Suprapubic skin (tissue), 4 donors: ENCODE measurements around the gene NT5M. TPM values are rescaled to one million over a fixed set of nuclear protein-coding genes. Genes with fewer than 3 reads are reported as not detected.
"Not testable (repeated sequence)": the region's sequence is repeated elsewhere in the genome, so short reads cannot be mapped to it uniquely, and the experiment has no call there.

Experiments used
- DNase-seq, 2 donors: peaks; one replicate each; pipeline ENCODE4 v3.0.0-alpha.2; 2019; ENCODE audit warnings: low spot score in 2 of 2
- H3K27ac ChIP-seq: fragments of 200-600 bp; sonication (generic); one replicate; pipeline ENCODE4 v1.5.1; 2019
- H3K27me3 ChIP-seq: fragments of 200-600 bp; sonication (generic); one replicate; pipeline ENCODE4 v1.5.1; 2019
- H3K36me3 ChIP-seq: fragments of 200-600 bp; sonication (generic); one replicate; pipeline ENCODE4 v1.5.1; 2019
- H3K4me1 ChIP-seq: fragments of 200-600 bp; sonication (generic); one replicate; pipeline ENCODE4 v1.5.1; 2019
- H3K4me3 ChIP-seq: fragments of 200-600 bp; sonication (generic); one replicate; pipeline ENCODE4 v1.5.1; 2019; ENCODE audit warnings: mild to moderate bottlenecking
- H3K9me3 ChIP-seq: fragments of 200-600 bp; sonication (generic); one replicate; pipeline ENCODE4 v1.5.1; 2019
- EP300 ChIP-seq: sonication (generic); formaldehyde crosslinking; IDR thresholded peaks from one replicate; pipeline ENCODE4 v1.6.1; 2017; ENCODE audit warnings: antibody characterized with exemption
- POLR2A ChIP-seq, 2 donors: fragments of 450-650 bp; IDR thresholded peaks; one replicate each; pipeline ENCODE4 v1.6.1; 2017; ENCODE audit warnings: antibody characterized with exemption in 2 of 2, mild to moderate bottlenecking in 2 of 2, moderate library complexity in 2 of 2
- POLR2AphosphoS5 ChIP-seq, 3 donors: sonication (generic); formaldehyde crosslinking; IDR thresholded peaks; one replicate each; pipeline ENCODE4 v1.6.1; 2017; ENCODE audit warnings: antibody characterized with exemption in 3 of 3
- WGBS: methylation state at CpG from one replicate; pipeline ENCODE4 v1.1.5; 2018; 5-methylcytosine and 5-hydroxymethylcytosine counted together
- total RNA-seq, 4 donors: library from RNA; depleted of rRNA; stranded (reverse); fragments of >200 nt; gene quantifications; one replicate each; pipeline ENCODE4 v1.1.0, GENCODE V29; 2016
- TF ChIP-seq, protein P1 (sequence below), 2 donors: fragments of 200-600 bp in 1 of 2; fragments of 450-650 bp in 1 of 2; sonication (generic) in 1 of 2; IDR thresholded peaks; one replicate each; pipeline ENCODE4 v1.5.1; 2016 to 2019; ENCODE audit warnings: antibody characterized with exemption in 2 of 2, mild to moderate bottlenecking in 1 of 2, moderate library complexity in 1 of 2

Gene NT5M
- total RNA-seq, 4 donors from 2014 or later, result 1.2 to 4.6 (median 1.9) TPM

DNA sequence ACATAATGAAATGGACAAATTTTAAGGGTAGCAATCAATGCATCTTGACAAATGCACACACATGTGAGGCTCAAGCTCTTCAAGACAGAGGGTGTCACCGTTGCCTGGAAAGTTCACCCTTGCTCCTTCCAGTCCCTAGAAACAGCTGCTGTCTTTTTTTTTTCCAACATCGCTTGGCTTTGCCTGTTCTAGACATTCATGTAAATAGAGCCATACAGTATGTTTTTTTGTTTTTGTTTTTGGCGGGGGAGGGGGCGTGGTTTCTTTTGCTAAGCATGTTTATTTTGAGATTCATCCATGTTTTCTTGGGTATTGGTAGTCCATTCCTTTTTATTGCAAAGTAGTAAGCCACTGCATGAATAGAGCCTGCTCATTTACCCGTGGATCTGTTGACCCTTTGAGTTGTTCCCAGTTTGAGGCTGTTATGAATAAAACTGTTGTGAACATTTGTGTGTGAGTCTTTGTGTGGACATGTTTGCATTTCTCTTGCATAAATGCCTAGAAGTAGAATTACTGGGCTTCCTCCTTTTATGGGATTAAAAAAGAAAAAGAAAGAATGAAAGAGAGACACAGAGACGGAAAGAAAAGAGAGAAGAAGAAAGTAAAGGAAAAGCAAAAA lies 78.4 kb downstream of the NT5M start:
- TF ChIP-seq POLR2A (IDR thresholded peaks at IDR 0.05), result no peak
- no peaks in the 10 kb centered on the region for H3K27me3 ChIP-seq
- WGBS, result 56% methylated on average over 6 of the region's 6 CpGs

DNA sequence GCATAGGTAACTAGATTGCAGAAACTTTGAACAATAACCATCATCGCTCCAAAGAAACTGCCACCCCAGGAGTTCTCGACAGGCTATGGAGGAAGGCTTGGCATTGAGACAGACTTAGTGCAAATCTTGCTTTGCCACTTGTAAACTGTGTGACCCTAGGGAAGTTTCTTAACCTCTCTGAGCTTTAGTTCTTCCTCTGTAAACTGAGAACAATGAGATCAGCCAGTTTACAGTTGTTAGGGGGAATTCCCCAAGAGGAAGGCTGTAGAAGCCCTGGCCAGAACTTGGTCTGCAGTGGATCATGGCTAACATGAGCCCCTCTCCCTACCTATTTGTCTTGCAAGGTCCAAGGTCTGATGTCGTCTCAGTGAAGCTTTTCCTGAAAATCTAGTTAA lies 78.9 kb downstream of the NT5M start:
- DNase-seq, result no peak
- H3K36me3 ChIP-seq, result no peaks in the 10 kb centered on the region
- 75% methylated on average over 3 of the region's 3 CpGs for WGBS
- H3K4me3 ChIP-seq, result no peak overlapping the region
- TF ChIP-seq, protein P1, sequence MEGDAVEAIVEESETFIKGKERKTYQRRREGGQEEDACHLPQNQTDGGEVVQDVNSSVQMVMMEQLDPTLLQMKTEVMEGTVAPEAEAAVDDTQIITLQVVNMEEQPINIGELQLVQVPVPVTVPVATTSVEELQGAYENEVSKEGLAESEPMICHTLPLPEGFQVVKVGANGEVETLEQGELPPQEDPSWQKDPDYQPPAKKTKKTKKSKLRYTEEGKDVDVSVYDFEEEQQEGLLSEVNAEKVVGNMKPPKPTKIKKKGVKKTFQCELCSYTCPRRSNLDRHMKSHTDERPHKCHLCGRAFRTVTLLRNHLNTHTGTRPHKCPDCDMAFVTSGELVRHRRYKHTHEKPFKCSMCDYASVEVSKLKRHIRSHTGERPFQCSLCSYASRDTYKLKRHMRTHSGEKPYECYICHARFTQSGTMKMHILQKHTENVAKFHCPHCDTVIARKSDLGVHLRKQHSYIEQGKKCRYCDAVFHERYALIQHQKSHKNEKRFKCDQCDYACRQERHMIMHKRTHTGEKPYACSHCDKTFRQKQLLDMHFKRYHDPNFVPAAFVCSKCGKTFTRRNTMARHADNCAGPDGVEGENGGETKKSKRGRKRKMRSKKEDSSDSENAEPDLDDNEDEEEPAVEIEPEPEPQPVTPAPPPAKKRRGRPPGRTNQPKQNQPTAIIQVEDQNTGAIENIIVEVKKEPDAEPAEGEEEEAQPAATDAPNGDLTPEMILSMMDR (IDR thresholded peaks at IDR 0.05), result no peak
- TF ChIP-seq POLR2A (IDR thresholded peaks at IDR 0.05), result no peak
- TF ChIP-seq EP300, result no peak
- TF ChIP-seq POLR2AphosphoS5 (IDR thresholded peaks at IDR 0.05), result no peak
- H3K4me1 ChIP-seq, result peaks cover 22% of the 10 kb centered on the region
- no peaks in the 10 kb centered on the region for H3K9me3 ChIP-seq
- H3K27me3 ChIP-seq, result no peaks in the 10 kb centered on the region
- H3K27ac ChIP-seq, result no peak overlapping the region

More for the DNA sequence above, 78.4 kb downstream of the NT5M start:
- Histone ChIP-seq H3K4me1 (peaks cover 22% of the 10 kb centered on the region), H3K27ac (no peak overlapping the region), H3K9me3 (no peaks in the 10 kb centered on the region), H3K4me3 (no peak overlapping the region), H3K36me3 (no peaks in the 10 kb centered on the region)
- DNase-seq, result no peak

DNA sequence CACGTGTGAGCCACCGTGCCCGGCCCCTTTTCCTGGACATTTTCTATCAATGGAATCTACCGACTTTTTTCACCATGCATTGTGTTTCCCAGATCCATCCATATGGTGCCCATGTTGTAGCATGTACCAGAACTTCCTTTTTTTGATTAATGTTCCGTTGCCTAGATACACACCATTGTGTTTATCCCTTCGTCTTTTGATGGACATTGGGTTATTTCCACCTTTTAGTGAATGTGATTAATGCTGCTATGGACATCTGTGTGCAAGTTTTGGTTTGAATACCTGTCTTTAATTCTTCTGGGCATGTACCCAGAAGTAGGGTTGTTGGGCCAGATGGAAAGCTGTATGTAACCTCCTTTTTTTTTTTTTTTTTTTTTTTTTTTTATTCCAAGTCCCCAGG lies 79.8 kb downstream of the NT5M start:
- Histone ChIP-seq H3K4me3 (no peak overlapping the region), H3K27me3 (no peaks in the 10 kb centered on the region), H3K36me3 (no peaks in the 10 kb centered on the region), H3K9me3 (no peaks in the 10 kb centered on the region), H3K4me1 (peaks cover 20% of the 10 kb centered on the region), H3K27ac (no peak overlapping the region)
- TF ChIP-seq, protein P1 (IDR thresholded peaks at IDR 0.05), result no peak
- TF ChIP-seq EP300, result no peak
- no peak for TF ChIP-seq POLR2A (IDR thresholded peaks at IDR 0.05)
- TF ChIP-seq POLR2AphosphoS5 (IDR thresholded peaks at IDR 0.05), result no peak
- DNase-seq, result no peak
- 49% methylated on average over 6 of the region's 6 CpGs for WGBS

DNA sequence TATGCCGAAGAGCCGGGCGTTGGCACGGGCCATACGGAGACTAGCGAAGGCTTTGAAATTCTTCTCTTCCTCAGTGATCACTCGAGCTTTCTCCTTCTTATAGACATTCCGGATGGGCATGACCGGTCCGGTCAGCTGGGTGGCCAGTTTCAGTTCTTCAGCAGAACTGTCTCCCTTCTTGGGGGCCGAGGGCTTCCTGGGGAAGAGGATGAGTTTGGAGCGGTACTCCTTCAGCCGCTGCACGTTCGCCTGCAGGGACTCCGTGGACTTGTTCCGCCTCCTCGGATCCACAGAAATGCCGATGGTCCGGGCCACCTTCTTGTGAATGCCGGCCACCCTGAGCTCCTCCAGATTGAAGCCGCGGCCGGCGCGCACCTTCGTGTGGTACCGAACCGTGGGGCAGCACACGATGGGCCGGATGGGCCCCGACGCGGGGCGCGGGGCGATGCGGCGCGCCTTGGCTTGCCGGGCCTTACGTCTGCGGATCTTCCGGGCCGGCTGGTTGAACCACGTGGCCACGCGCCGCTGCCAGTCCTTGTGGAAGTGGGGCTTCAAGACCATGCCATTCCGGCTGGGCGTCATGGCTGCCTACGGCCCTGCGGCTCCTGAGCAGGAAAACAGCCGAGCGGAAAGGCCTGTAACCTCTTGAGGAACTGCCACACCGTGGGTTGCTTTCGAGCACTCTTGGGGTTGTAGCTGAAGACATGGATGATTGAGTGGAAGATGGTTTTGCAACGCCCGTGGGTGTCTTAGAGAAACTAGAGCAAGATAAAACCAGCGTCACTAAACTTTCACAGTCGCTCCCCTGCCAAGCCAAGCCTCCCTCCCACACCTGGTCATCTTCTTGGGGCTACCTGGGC lies 80.5 kb downstream of the NT5M start:
- H3K36me3 ChIP-seq, H3K27me3 ChIP-seq, H3K27ac ChIP-seq, H3K9me3 ChIP-seq, DNase-seq, H3K4me3 ChIP-seq: not testable (repeated sequence)
- WGBS, result 82% methylated on average over 36 of the region's 61 CpGs
- H3K4me1 ChIP-seq, result peaks cover 17% of the 10 kb centered on the region

DNA sequence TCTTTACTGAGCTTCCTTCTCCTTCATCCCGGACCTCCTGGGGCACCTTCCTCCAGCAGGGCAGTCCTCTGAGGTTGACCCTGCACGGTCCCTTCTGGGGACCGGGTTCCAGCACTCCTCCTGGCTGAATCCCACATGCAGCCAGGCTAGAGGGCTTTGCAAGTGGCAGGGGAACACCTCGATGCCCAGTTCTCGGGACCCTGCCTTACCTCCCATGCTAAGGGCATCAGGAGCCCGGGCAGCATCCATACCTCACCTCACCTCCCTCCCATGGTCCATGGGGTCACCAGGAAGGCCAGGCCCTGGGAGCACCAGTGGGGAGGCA lies 81.1 kb downstream of the NT5M start:
- H3K4me3 ChIP-seq, result no peak overlapping the region
- TF ChIP-seq POLR2A (IDR thresholded peaks at IDR 0.05), result no peak
- TF ChIP-seq, protein P1 (IDR thresholded peaks at IDR 0.05), result no peak
- no peak for TF ChIP-seq EP300
- no peak for TF ChIP-seq POLR2AphosphoS5 (IDR thresholded peaks at IDR 0.05)
- no peaks in the 10 kb centered on the region for H3K36me3 ChIP-seq
- no peaks in the 10 kb centered on the region for H3K27me3 ChIP-seq
- peaks cover 17% of the 10 kb centered on the region for H3K4me1 ChIP-seq
- no peak overlapping the region for H3K27ac ChIP-seq
- DNase-seq, result no peak
- 86% methylated on average over 6 of the region's 6 CpGs for WGBS
- no peaks in the 10 kb centered on the region for H3K9me3 ChIP-seq

DNA sequence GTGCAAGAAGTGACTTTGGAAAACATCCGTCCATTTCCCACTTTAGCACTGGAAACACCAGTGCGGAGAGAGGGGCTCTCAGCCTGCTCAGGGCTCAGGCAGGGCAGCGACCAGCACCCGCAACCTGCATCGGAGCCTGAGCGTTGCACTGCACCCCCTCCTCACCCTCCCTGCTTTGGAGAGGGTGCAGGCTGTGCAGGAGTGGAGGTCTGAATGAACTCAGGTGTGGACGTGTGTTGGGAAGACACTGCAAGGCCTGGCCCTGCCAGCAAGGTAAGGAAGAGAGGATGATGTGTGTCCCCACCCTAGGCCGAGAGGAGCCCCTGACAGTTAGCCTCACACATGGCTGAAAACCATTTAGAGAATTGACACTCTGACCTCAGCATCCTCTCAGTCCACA lies 81.8 kb downstream of the NT5M start:
- WGBS, result 96% methylated on average over 8 of the region's 8 CpGs
- no peak overlapping the region for H3K4me3 ChIP-seq
- H3K27ac ChIP-seq, result no peak overlapping the region
- TF ChIP-seq, protein P1 (IDR thresholded peaks at IDR 0.05), result no peak
- TF ChIP-seq EP300 (no peak), POLR2A (IDR thresholded peaks at IDR 0.05) (no peak), POLR2AphosphoS5 (IDR thresholded peaks at IDR 0.05) (no peak)
- H3K4me1 ChIP-seq, result peaks cover 17% of the 10 kb centered on the region
- H3K9me3 ChIP-seq, result no peaks in the 10 kb centered on the region
- no peaks in the 10 kb centered on the region for H3K27me3 ChIP-seq
- no peak for DNase-seq
- no peaks in the 10 kb centered on the region for H3K36me3 ChIP-seq
